ENCODE data around the gene TBC1D10B. TPM values are rescaled to one million over a fixed set of nuclear protein-coding genes. Genes with fewer than 3 reads are reported as not detected.
"Not testable (repeated sequence)": the region's sequence is repeated elsewhere in the genome, so short reads cannot be mapped to it uniquely, and the experiment has no call there.

Gene TBC1D10B
- total RNA-seq, 4 donors from 2014 or later, result 26.6 to 38.1 (median 33.5) TPM

DNA sequence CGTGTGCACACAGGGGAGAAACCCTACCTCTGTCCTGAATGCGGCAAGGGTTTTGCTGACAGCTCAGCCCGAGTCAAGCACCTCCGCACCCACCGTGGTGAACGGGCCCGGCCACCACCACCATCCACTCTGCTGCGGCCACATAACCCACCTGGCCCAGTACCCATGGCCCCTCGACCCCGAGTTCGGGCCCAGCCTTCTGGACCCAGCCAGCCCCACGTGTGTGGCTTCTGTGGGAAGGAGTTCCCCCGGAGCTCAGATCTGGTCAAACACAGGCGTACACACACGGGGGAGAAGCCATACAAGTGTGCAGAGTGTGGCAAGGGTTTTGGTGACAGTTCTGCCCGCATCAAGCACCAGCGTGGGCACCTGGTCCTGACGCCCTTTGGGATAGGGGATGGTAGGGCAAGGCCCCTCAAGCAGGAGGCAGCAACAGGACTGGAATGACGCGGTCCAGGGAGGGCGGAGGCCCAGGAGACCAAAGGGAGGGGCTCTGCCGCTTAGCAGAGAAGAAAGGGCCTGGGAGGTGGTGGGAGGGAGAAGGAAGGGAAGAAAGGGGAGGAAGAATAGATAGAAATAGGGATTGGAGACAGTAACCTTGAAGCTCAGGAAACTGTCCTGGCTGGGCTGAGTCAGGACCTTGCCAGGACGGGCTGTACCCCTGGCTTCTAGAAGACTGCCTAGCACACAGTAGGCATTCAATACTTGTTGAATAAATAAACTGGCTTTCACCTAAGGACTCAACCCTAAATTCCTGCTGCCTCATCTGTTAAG, 28.6 kb upstream of the TBC1D10B start:
- TF ChIP-seq POLR2A (IDR thresholded peaks at IDR 0.05), result no peak
- TF ChIP-seq, protein P1, sequence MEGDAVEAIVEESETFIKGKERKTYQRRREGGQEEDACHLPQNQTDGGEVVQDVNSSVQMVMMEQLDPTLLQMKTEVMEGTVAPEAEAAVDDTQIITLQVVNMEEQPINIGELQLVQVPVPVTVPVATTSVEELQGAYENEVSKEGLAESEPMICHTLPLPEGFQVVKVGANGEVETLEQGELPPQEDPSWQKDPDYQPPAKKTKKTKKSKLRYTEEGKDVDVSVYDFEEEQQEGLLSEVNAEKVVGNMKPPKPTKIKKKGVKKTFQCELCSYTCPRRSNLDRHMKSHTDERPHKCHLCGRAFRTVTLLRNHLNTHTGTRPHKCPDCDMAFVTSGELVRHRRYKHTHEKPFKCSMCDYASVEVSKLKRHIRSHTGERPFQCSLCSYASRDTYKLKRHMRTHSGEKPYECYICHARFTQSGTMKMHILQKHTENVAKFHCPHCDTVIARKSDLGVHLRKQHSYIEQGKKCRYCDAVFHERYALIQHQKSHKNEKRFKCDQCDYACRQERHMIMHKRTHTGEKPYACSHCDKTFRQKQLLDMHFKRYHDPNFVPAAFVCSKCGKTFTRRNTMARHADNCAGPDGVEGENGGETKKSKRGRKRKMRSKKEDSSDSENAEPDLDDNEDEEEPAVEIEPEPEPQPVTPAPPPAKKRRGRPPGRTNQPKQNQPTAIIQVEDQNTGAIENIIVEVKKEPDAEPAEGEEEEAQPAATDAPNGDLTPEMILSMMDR (IDR thresholded peaks at IDR 0.05), result no peak
- H3K27me3 ChIP-seq, result no peaks in the 10 kb centered on the region
- DNase-seq, result no peak
- H3K9me3 ChIP-seq, result no peaks in the 10 kb centered on the region
- H3K4me3 ChIP-seq (replicated peaks in 1 of 3), result no peak overlapping the region
- peaks cover 11 to 33% of the 10 kb centered on the region in 2 donors for H3K4me1 ChIP-seq
- no peak overlapping the region for H3K27ac ChIP-seq
- H3K36me3 ChIP-seq, result peaks cover 10 to 11% of the 10 kb centered on the region in 2 donors
- intact Hi-C loops (cut with DNase I), result no loop called here
- 86% methylated on average over 17 to 21 of the region's 23 CpGs for WGBS, 2 donors

DNA sequence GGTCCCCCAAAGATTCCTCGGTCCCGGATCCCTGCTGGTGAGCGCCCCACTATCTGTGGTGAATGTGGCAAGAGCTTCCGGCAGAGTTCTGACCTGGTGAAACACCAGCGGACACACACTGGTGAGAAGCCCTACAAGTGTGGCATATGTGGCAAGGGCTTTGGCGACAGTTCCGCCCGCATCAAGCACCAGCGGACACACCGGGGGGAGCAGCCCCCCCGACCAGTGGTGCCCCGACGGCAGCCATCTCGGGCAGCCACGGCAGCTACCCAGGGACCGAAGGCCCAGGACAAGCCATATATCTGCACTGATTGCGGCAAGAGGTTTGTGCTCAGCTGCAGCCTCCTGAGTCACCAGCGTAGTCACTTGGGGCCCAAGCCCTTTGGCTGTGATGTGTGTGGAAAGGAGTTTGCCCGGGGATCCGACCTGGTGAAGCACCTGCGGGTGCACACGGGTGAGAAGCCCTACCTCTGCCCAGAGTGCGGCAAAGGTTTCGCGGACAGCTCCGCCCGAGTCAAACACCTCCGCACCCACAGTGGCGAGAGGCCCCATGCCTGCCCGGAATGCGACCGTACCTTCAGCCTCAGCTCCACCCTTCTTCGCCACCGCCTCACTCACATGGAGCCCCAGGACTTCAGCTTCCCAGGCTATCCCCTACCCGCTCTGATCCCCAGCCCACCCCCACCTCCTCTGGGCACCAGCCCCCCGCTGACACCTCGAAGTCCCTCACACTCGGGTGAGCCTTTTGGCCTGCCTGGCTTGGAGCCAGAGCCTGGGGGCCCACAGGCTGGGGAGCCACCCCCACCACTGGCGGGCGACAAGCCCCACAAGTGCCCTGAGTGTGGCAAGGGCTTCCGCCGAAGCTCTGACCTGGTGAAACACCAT, 27.7 kb upstream of the TBC1D10B start:
- no peak for DNase-seq
- TF ChIP-seq, protein P1 (IDR thresholded peaks at IDR 0.05), result no peak
- TF ChIP-seq POLR2A (IDR thresholded peaks at IDR 0.05), result no peak
- H3K4me3 ChIP-seq (replicated peaks in 1 of 3), result no peak overlapping the region
- peaks cover 11 to 33% of the 10 kb centered on the region in 2 donors for H3K4me1 ChIP-seq
- H3K27ac ChIP-seq, result no peak overlapping the region
- H3K27me3 ChIP-seq, result no peaks in the 10 kb centered on the region
- H3K36me3 ChIP-seq, result peaks cover 10 to 11% of the 10 kb centered on the region in 2 donors
- H3K9me3 ChIP-seq, result no peaks in the 10 kb centered on the region
- intact Hi-C loops (cut with DNase I), result no loop called here
- WGBS, 2 donors, result 92 to 95% methylated on average over 21 to 35 of the region's 42 CpGs

DNA sequence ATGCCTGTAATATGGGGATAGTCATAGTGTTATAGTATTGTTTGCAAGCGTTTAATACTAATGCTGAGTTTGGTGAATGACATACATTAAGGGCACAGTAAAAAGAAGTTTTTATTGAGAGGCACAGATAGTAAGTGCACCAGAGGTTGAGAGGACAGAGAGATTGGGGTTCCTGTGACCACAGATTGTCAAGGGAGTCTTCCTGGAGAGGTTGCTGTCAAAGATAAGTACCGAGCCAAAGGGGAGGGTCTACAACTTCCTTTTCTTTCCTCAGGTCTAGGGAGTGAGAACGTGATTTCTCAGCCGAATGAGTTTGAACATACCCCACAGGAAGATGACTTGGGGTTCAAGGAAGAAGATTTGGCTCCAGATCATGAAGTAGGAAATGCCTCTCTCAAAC, 26.8 kb upstream of the TBC1D10B start:
- DNase-seq, result no peak
- no peak overlapping the region for H3K4me3 ChIP-seq (replicated peaks in 1 of 3)
- H3K36me3 ChIP-seq, result peaks cover 10 to 11% of the 10 kb centered on the region in 2 donors
- H3K9me3 ChIP-seq, result no peaks in the 10 kb centered on the region
- no peak for TF ChIP-seq POLR2A (IDR thresholded peaks at IDR 0.05)
- TF ChIP-seq, protein P1 (IDR thresholded peaks at IDR 0.05), result no peak
- intact Hi-C loops (cut with DNase I), result no loop called here
- WGBS, 2 donors, result 76 to 77% methylated on average over 4 of the region's 4 CpGs
- no peaks in the 10 kb centered on the region for H3K27me3 ChIP-seq
- H3K27ac ChIP-seq, result no peak overlapping the region
- peaks cover 11 to 33% of the 10 kb centered on the region in 2 donors for H3K4me1 ChIP-seq

DNA sequence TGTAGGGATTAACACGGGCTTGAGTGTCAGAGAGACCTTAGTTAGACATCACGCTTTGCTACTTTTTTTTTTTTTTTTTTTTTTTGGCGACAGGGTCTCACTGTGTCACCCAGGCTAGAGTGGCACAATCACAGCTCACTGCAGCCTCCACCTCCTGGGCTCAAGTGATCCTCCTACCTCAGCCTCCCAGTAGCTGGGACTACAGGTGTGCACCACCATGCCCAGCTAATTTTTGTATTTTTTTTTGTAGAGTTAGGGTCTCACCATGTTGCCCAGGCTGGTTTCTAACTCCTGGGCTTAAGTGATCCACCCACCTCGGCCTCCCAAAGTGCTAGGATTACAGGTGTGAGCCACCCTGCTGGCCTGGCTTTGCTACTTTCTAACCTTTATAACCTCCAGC, 26.3 kb upstream of the TBC1D10B start:
- intact Hi-C loops (cut with DNase I); DNase-seq; H3K27me3 ChIP-seq; H3K27ac ChIP-seq; H3K9me3 ChIP-seq; H3K4me3 ChIP-seq (replicated peaks in 1 of 3): not testable (repeated sequence)
- Histone ChIP-seq H3K36me3 (peaks cover 10 to 11% of the 10 kb centered on the region in 2 donors), H3K4me1 (peaks cover 11 to 33% of the 10 kb centered on the region in 2 donors)
- WGBS, 2 donors, result 78 to 87% methylated on average over 4 of the region's 4 CpGs

- TF ChIP-seq, protein P1 (IDR thresholded peaks at IDR 0.05), result no peak
- TF ChIP-seq POLR2A (IDR thresholded peaks at IDR 0.05), result no peak
Observed at GRCh38 chr16:30395992-30396585, 25.8 kb upstream of the TBC1D10B start.

More at GRCh38 chr16:30395992-30396585, 25.8 kb upstream of the TBC1D10B start:
- Histone ChIP-seq H3K27me3 (no peaks in the 10 kb centered on the region), H3K9me3 (no peaks in the 10 kb centered on the region), H3K27ac (peak overlapping the region in 2 of 3 donors; percentile 21 to 69), H3K4me3 (replicated peaks in 1 of 3) (peak overlapping the region; percentile 38 to 88 (median 87)), H3K36me3 (peaks cover 10 to 11% of the 10 kb centered on the region in 2 donors), H3K4me1 (peaks cover 9 to 30% of the 10 kb centered on the region in 2 donors)
- WGBS, 2 donors, result 17 to 18% methylated on average over 13 of the region's 13 CpGs
- DNase-seq, result no peak
- intact Hi-C loops (cut with DNase I), result no loop called here
